KBM-7 (cell line): ENCODE data around the gene EXOC2.
A peak's percentile ranks its signal among the peaks of the same experiment; 100 is the strongest.

ENCODE experiments used
- DNase-seq: peaks from one replicate; pipeline ENCODE4 v3.0.0-alpha.2; 2015
- in situ Hi-C: fragments of 300-500 bp; cut with MboI; formaldehyde crosslinking; loops from 2 replicates; pipeline ENCODE4 v1.14.3; 2020; ENCODE audit warnings: low sequenced_read_pairs, low pct_unique_long_range_greater_than_20kb, mixed read lengths

The EXOC2 gene

GRCh38 chr6:654136-654535 is 38.8 kb downstream of the EXOC2 start:
- no peak for DNase-seq
- in situ Hi-C loops, result no loop called here

- in situ Hi-C loops, result no loop called here
- DNase-seq, result no peak
These were observed 40.1 kb downstream of the EXOC2 start for GRCh38 chr6:652865-653264.

GRCh38 chr6:650098-650497 is 42.8 kb downstream of the EXOC2 start:
- DNase-seq, result no peak
- in situ Hi-C loops, result no loop called here

- in situ Hi-C loops, result no loop called here
- DNase-seq, result no peak
These were observed 50.1 kb downstream of the EXOC2 start for GRCh38 chr6:642805-643204.

GRCh38 chr6:641225-641985 is 51.5 kb downstream of the EXOC2 start:
- in situ Hi-C loops, result no loop called here

GRCh38 chr6:636488-636887 is 56.5 kb downstream of the EXOC2 start:
- in situ Hi-C loops, result no loop called here
- DNase-seq, result no peak

More at GRCh38 chr6:641225-641985, 51.5 kb downstream of the EXOC2 start:
- no peak for DNase-seq

- DNase-seq, result no peak
- in situ Hi-C loops, result no loop called here
These were observed 57.7 kb downstream of the EXOC2 start for GRCh38 chr6:635233-635632.

- in situ Hi-C loops, result no loop called here
These were observed 59.3 kb downstream of the EXOC2 start for GRCh38 chr6:633611-634010.

GRCh38 chr6:628766-629165 is 64.2 kb downstream of the EXOC2 start:
- DNase-seq, result no peak
- in situ Hi-C loops, result no loop called here

More at GRCh38 chr6:633611-634010, 59.3 kb downstream of the EXOC2 start:
- DNase-seq, result no peak

GRCh38 chr6:626236-626635 is 66.7 kb downstream of the EXOC2 start:
- in situ Hi-C loops, result no loop called here
- no peak for DNase-seq

- in situ Hi-C loops, result no loop called here
- peak; percentile 46 for DNase-seq
These were observed 68.0 kb downstream of the EXOC2 start for GRCh38 chr6:624979-625378.

GRCh38 chr6:622462-622861 is 70.5 kb downstream of the EXOC2 start:
- no peak for DNase-seq
- in situ Hi-C loops, result no loop called here

GRCh38 chr6:621931-622330 is 71.0 kb downstream of the EXOC2 start:
- in situ Hi-C loops, result no loop called here
- no peak for DNase-seq

- no peak for DNase-seq
- in situ Hi-C loops, result no loop called here
These were observed 72.0 kb downstream of the EXOC2 start for GRCh38 chr6:620950-621349.

GRCh38 chr6:620166-620565 is 72.8 kb downstream of the EXOC2 start:
- in situ Hi-C loops, result no loop called here
- DNase-seq, result no peak

GRCh38 chr6:617456-618100 is 75.4 kb downstream of the EXOC2 start:
- no peak for DNase-seq
- in situ Hi-C loops, result no loop called here

- in situ Hi-C loops, result no loop called here
- DNase-seq, result no peak
These were observed 79.0 kb downstream of the EXOC2 start for GRCh38 chr6:613981-614380.

- in situ Hi-C loops, result no loop called here
- no peak for DNase-seq
These were observed 81.0 kb downstream of the EXOC2 start for GRCh38 chr6:611928-612327.

- in situ Hi-C loops, result no loop called here
- DNase-seq, result peak; percentile 9
These were observed 82.1 kb downstream of the EXOC2 start for GRCh38 chr6:610882-611281.

GRCh38 chr6:609905-610304 is 83.0 kb downstream of the EXOC2 start:
- in situ Hi-C loops, result no loop called here
- DNase-seq, result no peak

GRCh38 chr6:606829-607379 is 86.0 kb downstream of the EXOC2 start:
- no peak for DNase-seq
- in situ Hi-C loops, result no loop called here
